Measurements from ENCODE around the gene FOXO3.

FOXO3 gene

DNA sequence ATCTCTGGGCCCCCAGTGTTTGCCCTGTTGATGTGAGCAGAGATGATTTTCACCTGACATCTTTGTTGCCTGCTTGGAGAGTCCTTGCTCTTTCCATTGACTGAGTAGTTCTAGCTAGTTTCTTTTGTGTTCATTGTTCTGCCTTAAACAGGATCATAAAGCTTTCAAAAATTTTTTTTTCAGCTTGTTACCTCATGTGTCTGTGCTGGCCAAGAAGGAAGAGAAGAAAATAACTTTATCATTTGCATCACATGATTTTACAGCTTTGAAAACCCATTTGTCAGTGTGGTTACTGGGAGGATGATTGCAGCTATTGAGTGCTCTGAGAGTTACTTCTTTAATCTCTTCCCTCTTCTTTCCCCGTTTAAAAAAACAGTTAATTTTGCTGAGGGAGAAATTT lies 16.0 kb downstream of the FOXO3 start:
- DNase-seq (ENCODE audit: low spot score) = no peak

DNA sequence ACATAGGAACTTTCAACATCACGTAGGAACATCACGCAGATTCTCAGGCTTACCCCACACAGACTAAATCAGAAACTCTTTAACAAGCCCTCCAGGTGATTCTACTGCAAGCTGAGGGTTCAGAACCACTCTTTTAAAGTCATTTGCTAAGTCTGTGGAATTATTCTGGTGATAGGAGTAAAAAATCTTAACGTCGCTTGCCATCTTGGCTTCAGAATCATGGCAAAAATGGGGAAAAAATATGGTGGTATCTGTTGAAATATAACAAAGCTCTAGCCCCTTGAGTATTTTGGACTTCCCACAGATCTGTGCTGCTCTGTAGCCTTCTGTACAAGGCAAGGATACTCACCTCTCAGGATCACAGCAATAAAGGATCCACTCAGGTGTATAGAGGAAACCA lies 17.4 kb downstream of the FOXO3 start:
- DNase-seq (ENCODE audit: low spot score) = no peak

DNA sequence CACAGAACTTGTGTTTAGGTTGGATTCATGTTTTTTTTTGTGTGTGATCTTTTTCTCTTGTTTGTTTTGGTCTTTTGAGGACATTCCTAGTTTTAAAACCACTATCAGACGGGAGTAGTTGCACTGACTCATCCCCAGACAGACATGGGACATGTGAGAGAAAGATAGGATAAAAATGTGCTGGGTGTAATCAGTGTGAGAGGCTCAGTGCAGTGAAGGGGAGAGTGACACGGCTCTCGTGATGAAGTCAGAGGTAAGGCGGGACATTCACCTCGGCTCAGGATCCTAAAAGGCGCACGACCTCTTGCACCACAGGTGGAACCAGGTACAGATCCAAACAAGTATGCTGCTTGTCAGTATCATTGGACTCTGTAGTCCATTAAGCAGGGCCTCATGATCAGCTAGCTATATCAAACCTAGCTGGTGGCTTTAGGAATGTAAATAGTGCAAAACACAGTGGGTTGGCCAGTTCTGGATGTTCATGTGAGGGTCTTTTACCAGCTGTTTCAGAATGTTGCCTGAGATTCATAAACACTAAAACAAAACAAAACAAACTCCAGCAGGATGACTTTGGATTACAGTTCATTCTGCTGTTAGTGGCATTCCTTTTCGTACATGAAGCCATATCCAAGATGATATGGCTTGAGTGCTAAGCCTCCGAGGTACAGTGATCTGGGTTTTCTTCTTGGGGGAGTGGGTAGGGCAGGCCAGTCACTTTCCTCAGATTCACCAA lies 18.0 kb downstream of the FOXO3 start:
- DNase-seq (ENCODE audit: low spot score) = no peak

DNA sequence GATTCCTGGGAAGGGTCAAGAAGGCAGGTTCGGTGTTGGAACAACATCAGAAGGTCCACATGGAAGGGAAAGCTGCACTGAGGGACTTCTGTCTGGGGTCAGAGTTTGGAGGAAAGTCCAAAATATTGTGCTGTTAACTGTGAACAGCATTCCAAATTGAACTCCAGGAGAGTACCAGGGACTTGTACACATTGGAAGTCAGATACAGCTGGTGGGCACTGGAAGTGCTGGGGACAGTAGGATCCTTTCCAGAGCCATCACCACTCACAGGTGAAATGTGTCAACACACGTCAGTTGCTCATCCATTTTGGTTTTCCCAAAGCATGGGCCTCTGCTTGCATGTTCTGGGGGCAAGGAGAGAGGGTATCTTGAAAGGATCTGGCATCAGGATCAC lies 18.6 kb downstream of the FOXO3 start:
- no peak for DNase-seq (ENCODE audit: low spot score)

DNA sequence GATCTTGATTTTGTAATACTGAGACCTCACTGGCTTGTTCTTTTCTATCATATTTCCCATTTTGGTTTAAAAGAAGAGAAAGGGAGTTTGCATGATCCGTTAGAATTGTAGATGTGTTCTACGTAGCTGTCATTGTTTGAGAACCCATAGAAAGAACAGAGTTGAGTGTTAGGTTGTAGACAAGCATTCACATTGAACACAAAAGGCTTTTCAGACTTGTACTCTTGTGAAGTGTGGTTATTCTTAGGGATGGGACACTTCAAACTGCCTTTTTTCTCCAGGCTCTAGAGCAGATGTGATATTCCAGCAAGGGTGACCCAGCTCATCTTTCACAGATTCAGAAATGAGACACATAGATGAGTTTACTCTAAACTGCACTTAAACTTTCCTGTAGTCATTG lies 19.9 kb downstream of the FOXO3 start:
- no peak for DNase-seq (ENCODE audit: low spot score)

DNA sequence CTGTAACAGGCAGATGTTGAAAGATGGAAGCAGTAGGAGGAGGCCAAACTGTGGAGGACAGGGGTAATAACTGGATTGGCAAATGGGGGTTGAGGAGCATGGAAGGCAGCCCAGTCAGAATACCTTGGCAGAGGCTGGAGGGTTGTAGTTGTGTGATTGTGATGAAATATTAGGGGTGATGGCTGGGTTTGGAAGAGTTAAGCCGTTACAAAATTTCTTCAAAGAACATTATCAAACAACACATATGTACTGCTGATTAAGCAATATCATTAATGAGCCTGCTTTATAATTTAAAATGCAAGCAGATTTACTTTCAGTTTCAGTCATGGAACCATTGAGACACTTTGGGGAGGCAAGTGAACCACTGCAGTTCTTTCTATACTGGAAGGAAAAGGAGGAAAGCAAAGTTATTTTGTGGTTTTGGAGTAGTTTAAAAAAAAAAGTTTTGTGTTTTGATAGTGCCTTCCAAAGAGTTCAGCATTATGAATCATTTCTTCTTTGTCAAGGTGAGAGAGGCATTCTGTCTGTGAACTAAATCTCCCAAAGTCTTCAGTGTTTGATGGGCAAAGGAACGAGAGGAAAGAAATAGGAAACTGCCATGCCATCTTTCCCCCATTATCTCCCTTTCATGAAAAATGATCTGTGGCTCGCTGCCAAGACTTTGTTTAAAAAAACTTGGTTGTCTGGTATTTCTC lies 20.7 kb downstream of the FOXO3 start:
- peak; percentile 28 for DNase-seq (ENCODE audit: low spot score)

DNA sequence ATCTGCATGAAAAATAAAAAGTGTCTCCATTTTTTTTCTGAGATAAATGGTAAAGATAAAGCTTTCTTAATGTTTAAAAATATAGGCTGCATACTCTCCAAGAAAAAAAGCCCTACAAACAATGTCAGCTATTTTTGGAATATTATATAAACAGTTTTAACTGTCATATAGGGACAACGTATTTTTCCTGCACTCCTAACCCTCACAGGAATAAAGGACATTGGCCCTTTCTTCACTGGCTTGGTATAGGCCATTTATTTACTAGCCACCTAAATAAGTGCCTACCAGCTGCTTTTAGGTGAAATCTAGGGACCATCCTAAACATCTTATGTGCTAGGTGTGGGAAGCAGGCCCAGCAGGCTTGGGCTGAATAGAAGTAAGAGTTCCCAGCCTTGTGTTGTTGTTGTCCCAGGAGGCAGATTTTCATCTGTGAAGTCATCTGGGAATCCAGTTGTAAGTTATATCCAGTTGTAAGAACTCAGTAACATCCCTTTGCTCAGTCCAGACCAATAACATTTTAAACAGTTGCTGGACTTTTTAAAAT lies 21.3 kb downstream of the FOXO3 start:
- no peak for DNase-seq (ENCODE audit: low spot score)

DNA sequence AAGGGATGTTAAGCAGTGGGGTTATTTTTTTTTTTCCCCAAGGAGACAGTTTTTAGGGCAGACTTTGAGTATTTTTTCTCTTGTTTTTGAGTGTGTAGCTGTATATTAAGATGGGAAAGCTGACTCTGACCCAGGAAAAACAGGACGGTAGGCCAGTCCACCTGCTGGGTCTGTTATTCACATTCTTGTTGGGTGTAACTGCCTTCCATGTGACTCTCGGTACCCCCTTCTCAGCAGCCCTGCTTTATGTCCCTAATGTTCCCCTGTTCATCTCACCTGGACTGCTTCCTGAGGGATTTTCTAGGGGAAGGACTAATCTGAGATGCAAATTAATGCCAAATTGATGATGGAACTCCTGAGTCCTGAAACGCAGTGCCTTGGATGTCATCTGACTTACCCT lies 21.9 kb downstream of the FOXO3 start:
- DNase-seq (ENCODE audit: low spot score) = no peak

DNA sequence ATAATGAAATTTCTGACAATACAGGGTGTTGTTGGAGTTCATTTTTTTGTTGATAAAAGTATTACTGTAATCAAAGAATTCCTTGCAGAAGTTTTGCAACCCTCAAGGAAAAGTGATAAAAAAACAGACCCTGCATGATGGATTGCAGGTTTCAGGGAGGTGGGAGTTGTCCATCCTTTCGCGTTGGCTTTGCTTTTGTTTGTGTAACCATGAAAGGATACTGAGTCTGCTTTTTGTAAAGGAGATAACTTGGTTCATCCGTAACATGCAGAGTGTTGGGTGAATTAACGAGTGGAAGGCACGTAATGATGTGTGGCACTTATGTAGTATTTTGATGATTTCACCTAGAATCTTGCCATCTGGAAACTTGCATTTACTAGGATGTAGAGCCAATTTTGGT lies 23.6 kb downstream of the FOXO3 start:
- DNase-seq (ENCODE audit: low spot score) = no peak

DNA sequence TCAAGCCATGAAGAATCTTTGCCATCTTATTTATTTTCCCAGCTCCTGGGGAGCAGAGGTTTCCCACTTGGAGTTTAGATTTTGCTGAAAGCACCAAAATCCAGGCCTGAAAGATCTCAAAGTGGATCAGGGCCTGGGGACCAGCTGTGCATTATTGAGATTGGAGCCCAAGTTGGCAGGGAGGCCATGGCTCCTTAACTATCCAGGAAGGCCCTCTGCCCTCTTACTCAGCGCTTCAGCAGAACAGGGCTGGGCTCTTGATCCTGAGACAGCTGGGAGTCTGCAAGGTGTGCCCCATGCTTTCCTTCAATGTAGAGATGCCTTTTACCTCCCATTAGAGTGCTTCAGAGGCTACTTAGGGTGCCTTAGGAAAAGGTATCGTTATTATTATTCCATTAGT lies 24.6 kb downstream of the FOXO3 start:
- DNase-seq (ENCODE audit: low spot score) = no peak

DNA sequence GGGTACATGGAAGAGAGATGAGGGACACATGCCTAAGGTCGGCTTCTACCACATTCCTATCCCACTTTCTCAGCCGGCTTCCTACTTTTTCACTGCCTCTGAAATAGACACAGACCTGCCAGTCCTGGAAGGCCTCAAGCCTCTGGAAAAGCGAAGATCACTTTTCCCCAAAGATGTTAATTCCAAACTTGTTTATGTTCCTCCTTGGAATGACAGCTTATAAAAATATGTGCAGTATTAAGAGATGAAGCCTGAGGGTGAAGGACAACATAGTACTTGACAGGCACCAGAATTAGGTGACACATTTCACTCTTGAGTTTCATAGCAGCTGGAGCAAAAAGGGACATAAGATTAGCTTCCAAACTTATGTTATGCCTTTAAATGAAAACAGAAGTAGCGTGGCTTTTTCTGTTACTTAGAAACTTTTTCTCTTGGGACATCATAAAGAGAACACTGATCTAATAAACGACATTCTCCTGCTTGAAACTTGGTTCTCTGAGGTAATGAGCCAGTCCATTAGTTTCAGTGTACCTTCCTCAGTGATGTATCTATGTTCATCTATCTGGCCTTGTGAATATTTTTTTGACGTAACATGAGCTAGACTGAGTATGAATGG lies 25.3 kb downstream of the FOXO3 start:
- no peak for DNase-seq (ENCODE audit: low spot score)

DNA sequence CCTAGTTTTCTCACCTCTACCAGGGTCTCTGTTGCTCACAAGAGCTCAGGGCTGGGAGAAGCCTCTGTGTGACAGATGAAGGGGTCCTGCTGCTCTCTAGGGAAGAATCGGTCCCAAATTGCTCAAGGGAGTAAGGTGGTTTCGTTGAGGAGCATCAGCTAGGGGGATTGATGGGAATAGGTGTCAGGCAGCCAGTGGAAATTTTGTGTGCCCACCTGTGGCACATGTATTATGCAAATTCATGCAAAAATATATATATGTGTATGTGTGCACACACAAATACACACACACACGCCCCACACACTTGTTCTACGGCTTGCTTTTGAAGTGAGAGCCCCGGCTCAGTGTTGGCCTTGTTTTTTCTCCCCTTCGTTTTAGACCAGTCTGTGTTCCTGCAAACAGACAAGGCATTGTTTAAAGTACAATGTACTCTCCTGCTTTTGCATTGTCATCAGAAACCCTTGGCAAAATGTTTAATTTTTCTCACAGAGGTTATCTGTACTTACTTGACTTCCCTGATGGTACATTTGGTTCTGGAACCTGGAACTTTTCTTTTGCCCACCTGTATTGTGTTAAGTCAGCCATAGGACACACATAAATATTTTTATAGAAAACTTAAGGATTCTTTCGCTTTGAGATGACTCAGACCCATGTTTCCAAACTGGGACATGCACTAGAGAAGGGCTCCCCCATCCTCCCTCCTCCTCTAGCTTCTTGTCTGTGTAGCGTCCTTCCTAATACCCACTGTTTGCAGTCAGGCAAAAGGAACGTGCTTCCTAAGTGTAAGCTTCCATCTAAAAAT lies 26.7 kb downstream of the FOXO3 start:
- DNase-seq (ENCODE audit: low spot score) = no peak

DNA sequence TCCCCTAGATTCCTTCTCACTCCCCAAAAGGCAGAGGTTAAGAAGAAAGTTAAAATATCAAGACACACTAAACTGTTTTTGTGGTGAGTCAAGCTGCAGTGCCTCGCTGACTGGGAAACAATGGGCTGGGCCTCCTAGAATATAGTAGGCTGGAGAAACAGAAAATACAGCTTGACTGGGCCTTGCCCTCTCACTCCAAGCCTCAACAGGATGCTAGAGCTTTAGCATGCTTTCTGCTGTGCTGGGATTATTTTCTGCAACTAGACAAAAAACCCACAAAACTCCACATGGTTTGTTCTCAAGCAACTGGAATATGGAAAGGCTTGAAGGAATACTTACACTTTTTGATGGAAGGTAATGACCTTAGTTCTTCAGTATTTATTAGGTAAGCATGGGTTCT lies 27.9 kb downstream of the FOXO3 start:
- DNase-seq (ENCODE audit: low spot score) = no peak

DNA sequence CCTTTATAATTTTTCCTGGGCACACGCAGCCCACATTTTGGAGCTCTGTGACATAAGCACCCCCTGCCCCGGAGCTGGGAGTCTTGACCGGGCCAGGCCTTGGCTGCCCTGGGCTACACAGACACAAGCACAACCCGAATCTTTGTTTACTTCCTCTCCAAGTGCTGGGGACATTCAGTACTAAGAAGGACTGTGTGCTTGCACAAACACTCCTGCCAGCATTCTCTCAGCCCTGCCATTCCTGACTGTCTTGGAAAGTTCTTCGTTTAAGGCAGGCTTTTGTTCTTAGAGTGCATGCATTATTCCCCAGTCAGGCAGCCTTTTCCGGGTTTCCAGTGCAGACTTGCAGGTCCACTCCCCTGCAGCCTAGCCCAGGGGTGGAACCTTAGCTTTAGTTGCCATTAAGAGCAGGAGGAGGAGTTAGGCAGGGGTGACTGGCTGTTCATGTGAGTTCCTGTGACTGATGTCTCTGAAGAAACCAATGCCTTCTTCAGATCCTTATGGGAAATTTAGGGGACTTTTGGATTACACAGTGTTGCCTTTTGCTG lies 28.6 kb downstream of the FOXO3 start:
- no peak for DNase-seq (ENCODE audit: low spot score)

DNA sequence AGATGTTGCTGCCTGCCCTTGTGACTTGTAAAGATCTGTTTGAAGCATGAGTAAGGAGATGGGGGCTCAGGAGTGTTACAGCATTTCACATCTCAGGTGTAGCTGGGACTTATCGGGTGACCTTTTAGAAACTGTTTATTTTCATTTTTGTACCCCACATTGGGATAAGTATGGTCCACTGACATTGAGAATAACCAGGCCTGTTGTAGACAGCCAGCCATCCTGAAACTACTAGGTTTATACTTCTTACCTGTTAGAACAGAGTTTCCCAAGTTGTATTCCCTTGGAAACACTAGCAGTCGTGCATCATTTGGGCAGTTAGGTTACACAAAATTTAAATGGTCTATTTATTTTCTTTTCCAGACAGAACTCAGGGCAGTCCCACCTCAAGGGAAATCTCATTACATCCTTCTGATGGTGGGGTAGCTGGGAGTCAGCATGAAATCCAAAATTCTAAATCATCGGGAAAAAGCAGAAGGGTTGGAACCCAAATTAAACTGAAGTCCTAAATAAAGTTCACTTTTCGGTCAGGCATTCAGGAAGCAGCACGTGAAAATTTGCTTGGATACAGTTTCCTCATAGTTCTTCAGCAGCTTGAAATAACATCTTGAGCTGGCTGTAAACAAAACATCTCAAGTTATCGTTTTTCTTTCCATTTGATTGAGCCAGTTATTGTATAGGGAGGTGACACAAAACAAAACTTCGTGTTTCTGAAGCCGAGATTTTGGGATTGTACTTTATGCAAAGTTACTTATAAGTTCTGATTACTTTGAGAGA lies 30.5 kb downstream of the FOXO3 start:
- DNase-seq (ENCODE audit: low spot score) = no peak

DNA sequence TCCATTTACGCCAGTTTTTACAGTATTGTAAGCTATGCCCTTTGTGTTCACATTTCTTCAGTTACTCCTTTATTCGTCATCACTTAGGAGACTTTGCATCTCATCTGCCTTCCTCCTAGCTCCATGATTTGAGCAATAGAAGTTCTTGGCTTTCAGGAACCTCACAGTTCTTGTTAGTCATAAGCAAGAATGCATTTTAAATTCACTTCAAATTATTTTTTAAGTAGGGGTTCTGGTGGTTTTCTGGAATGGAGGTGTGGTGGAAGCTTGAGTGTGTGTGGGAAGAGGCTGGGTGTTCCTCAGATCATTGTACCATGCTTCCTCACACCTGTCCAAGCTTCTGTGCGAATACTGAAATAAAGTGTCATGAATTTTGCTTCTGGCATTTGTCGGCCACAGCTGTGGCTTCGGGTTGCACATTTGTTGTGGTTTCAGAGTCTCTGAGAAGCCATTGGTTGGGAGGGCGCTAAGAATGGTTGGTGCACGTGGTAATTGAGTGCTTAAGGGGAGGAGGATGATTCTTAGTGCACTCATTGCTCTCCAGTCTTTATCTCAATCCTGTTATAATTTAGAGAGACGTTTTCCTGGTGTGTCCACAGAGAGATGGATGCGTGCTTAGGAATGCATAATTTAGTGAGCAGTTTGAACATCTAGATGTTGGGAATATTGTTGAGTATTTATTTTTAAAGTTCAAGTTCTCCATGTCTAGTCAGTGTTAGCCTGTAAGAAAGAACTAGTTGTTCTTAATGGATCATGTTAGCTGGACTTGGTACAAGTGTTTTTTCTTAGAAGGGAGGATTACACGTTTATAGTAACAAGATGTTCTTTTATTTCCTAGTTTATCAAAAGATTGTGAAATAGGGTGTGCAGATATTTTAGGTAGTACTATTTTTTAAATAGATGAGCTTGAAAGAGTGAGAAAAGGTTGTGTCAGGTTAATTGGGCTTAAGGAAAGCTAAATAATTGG lies 31.9 kb downstream of the FOXO3 start:
- DNase-seq (ENCODE audit: low spot score) = peak; percentile 44

DNA sequence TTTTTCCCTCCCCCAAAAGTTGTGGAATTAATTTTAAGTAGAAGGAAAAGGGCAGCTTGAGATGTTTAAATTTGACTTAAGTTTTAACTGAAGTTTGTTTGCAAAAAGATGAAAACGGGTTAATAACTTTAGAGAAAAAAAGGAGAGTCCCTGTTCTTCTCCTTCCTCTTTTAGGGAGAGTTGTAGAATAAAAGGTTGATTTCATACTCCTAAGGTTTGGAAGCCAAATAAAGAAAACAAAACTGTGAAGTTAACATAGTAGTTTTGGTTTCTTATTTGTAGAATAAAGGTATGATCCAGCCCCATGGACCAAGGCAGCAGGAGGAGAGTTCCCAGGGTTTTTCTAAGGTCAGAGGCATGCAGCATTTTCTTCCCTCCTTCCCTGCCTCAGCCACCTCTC lies 33.4 kb downstream of the FOXO3 start:
- DNase-seq (ENCODE audit: low spot score) = no peak

DNA sequence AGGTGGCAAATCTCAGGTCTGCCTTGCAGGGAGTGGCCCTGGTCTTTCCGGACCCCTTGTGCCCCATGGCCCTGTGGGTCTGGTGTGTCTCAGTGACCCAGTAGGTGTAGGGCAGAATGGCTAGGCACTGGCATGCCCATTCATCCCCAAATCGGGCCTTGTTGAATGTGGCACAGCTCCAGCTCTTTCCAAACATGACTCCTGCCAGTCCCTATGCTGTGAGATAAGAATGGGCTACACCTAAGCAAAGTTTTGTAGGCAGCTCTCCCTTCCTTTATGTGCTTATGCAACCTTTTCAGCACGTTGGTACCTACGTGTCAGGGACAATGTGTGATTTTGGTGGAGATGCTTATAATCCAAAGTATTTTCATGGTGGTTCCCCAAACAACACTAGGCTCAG lies 33.9 kb downstream of the FOXO3 start:
- DNase-seq (ENCODE audit: low spot score) = no peak

DNA sequence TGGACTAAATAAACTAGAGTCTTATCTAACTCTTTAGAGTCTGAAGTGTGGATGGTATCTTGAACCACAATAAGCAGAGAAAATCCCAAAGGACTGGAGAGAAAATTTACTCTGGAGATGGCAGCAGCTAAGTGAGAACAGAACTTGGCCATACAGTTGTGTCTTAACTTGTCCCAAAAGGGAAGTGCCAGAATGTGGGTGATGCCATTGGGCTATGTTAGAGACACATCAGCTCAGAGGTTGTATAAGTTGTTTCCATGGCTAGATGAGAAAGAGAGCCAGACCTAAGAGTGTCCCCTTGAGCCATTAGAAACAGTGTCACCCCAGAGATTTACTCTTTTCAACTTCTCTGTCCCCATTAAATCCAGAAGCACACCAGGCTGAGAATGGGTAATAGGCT lies 36.2 kb downstream of the FOXO3 start:
- no peak for DNase-seq (ENCODE audit: low spot score)
